ENCODE measurements around the gene DAP.
A peak's percentile ranks its signal among the peaks of the same experiment; 100 is the strongest.

DAP gene

DNA sequence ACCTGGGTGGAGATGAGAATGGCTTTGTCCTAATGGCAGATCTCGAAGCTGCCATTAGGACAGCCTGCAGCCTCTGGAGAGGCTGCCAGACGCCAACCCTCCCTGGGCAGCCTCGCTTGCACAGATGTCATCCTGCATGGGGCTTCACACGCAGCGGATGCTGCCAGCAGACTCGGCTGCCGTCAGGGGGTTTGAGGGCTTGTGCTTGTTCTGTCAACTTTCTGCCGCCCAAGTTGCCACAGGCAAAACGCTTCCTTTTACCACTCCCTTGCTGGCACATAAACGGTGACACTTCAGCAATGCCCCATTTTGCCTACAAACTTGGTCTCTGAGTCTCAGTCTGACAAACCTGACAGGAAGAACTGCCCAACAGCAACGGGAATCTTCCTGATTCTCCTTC lies 24.7 kb downstream of the DAP start:
- POLR2A ChIA-PET: interaction anchor here (1.3 kb wide), 1 partner anchor 17 kb away, joined by 4 read pairs; no protein-coding TSS in a partner anchor
- 63% methylated on average over 10 of the region's 11 CpGs for WGBS (ENCODE audit: insufficient coverage)
- H3K9me3 ChIP-seq (ENCODE audit: control extremely low read depth in 1 of 5, control insufficient read depth in 4 of 5, insufficient read depth in 2 of 5, low read depth in 1 of 5, low read length in 4 of 5): peaks cover 0 to 13% (median 2%) of the 10 kb centered on the region in 5 experiments
- H3K27me3 ChIP-seq (replicated peaks in 2 of 5; ENCODE audit: control insufficient read depth in 4 of 5, insufficient read depth in 5 of 5, low read length in 4 of 5): no peaks in the 10 kb centered on the region
- DNase-seq: peak in 1 of 3 donors; percentile 37
- peaks cover 10 to 44% (median 32%) of the 10 kb centered on the region in 4 experiments for H3K4me1 ChIP-seq (ENCODE audit: control extremely low read depth in 1 of 4, control insufficient read depth in 4 of 4, insufficient read depth in 4 of 4, low read length in 3 of 4)
- H3K27ac ChIP-seq (ENCODE audit: insufficient read depth in 1 of 2, low read depth in 1 of 2, low read length in 2 of 2, poor library complexity in 1 of 2, severe bottlenecking in 2 of 2): no peak overlapping the region
- CTCF ChIA-PET: interaction anchor here (1.0 to 6.6 kb wide), 5 partner anchors 12 to 252 kb away, joined by 3 to 32 read pairs (median 4); no protein-coding TSS in a partner anchor
- H3K36me3 ChIP-seq (ENCODE audit: control insufficient read depth in 4 of 4, insufficient read depth in 4 of 4, low read length in 3 of 4): peaks cover 2 to 53% (median 19%) of the 10 kb centered on the region in 4 experiments
- no peak overlapping the region for H3K4me3 ChIP-seq (ENCODE audit: control insufficient read depth in 1 of 7, extremely low read depth in 1 of 7, insufficient read depth in 4 of 7, low read depth in 2 of 7, low read length in 6 of 7)

DNA sequence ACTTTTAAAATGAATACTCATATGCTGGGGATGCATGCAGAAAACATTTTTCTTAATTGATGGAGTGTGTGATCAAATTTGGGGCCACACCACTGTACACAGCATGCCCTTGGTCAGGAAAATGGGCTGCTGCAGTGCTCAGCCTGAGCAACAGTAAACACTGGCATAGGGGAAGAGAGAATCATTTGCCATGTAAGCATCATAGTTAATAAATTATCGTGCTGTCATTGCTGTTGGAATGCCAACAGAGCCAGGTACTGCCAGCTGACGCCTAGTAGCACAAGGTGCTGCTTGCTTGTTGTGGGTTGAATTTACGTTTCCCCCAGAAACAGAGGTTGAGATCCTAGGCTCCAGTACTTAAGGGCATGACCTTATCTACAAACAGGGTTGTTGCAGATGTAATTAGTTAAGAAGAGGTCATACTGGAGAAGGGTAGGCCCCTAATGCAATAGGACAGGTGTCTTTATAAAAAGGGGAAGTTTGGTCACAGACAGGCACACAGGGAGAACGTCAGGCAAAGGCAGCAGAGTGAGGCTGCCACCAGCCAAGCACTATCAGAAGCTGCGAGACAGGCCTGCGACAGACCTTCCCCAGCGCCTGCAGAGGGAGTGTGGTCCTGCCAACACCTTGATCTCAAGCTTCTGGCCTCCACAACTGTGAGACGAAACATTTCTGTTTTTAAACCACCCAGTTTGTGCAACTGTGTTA lies 25.3 kb downstream of the DAP start:
- WGBS (ENCODE audit: insufficient coverage): 41% methylated on average over 8 of the region's 8 CpGs
- Histone ChIP-seq H3K27me3 (replicated peaks in 2 of 5; ENCODE audit: control insufficient read depth in 4 of 5, insufficient read depth in 5 of 5, low read length in 4 of 5) (no peaks in the 10 kb centered on the region), H3K4me3 (ENCODE audit: control insufficient read depth in 1 of 7, extremely low read depth in 1 of 7, insufficient read depth in 4 of 7, low read depth in 2 of 7, low read length in 6 of 7) (peak overlapping the region in 1 of 7 experiments; percentile 4), H3K36me3 (ENCODE audit: control insufficient read depth in 4 of 4, insufficient read depth in 4 of 4, low read length in 3 of 4) (peaks cover under 1 to 49% (median 17%) of the 10 kb centered on the region in 4 experiments), H3K4me1 (ENCODE audit: control extremely low read depth in 1 of 4, control insufficient read depth in 4 of 4, insufficient read depth in 4 of 4, low read length in 3 of 4) (peaks cover 10 to 44% (median 32%) of the 10 kb centered on the region in 4 experiments), H3K9me3 (ENCODE audit: control extremely low read depth in 1 of 5, control insufficient read depth in 4 of 5, insufficient read depth in 2 of 5, low read depth in 1 of 5, low read length in 4 of 5) (peaks cover 0 to 9% (median under 1%) of the 10 kb centered on the region in 5 experiments), H3K27ac (ENCODE audit: insufficient read depth in 1 of 2, low read depth in 1 of 2, low read length in 2 of 2, poor library complexity in 1 of 2, severe bottlenecking in 2 of 2) (no peak overlapping the region)
- ChIA-PET CTCF (interaction anchor here (1.0 to 6.6 kb wide), 10 partner anchors 10 to 123 kb away, joined by 3 to 32 read pairs (median 4); no protein-coding TSS in a partner anchor), POLR2A (interaction anchor here (1.3 kb wide), 1 partner anchor 18 kb away, joined by 4 read pairs; no protein-coding TSS in a partner anchor)
- peak; percentile 56 to 88 (median 79) for DNase-seq

DNA sequence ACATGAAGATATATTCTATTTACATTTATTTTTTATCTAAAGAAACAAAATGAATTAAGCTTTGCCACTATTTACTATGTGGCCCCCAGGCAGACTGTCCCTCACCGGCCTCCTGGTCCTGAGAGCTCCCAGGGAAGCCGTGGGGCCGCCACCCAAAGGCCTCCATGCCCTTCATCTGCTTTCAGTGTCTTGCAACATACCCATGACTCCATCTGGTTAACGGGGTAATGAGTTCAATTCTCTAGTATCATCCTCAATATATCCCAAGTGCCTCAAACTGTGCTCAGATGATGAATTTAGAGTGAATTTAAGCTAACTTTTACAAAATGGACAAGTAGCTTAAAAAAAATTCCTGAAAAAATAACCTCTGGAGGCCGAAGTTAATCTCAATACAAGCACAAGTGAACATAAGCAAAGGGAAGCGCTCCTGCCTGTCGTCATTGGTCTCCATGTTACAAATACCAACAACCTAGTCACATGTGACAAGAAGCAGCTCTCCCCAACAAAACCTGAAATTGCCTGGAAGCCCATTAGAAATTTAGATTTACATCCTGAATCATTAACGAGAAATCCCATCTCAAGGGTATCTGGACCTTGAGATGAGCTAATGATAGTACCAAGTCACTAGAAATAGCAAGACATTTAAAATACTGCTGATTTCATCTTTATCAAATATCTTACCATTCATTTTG lies 26.1 kb downstream of the DAP start:
- Histone ChIP-seq H3K27ac (ENCODE audit: insufficient read depth in 1 of 2, low read depth in 1 of 2, low read length in 2 of 2, poor library complexity in 1 of 2, severe bottlenecking in 2 of 2) (peak overlapping the region in 1 of 2 experiments; percentile 40), H3K4me3 (ENCODE audit: control insufficient read depth in 1 of 7, extremely low read depth in 1 of 7, insufficient read depth in 4 of 7, low read depth in 2 of 7, low read length in 6 of 7) (no peak overlapping the region), H3K27me3 (replicated peaks in 2 of 5; ENCODE audit: control insufficient read depth in 4 of 5, insufficient read depth in 5 of 5, low read length in 4 of 5) (no peaks in the 10 kb centered on the region), H3K4me1 (ENCODE audit: control extremely low read depth in 1 of 4, control insufficient read depth in 4 of 4, insufficient read depth in 4 of 4, low read length in 3 of 4) (peaks cover 10 to 46% (median 34%) of the 10 kb centered on the region in 4 experiments), H3K9me3 (ENCODE audit: control extremely low read depth in 1 of 5, control insufficient read depth in 4 of 5, insufficient read depth in 2 of 5, low read depth in 1 of 5, low read length in 4 of 5) (peaks cover 0 to 1% (median 0%) of the 10 kb centered on the region in 5 experiments), H3K36me3 (ENCODE audit: control insufficient read depth in 4 of 4, insufficient read depth in 4 of 4, low read length in 3 of 4) (peaks cover 0 to 42% (median 13%) of the 10 kb centered on the region in 4 experiments)
- ChIA-PET POLR2A (interaction anchor here (1.3 kb wide), 1 partner anchor 18 kb away, joined by 4 read pairs; no protein-coding TSS in a partner anchor), CTCF (interaction anchor here (1.0 to 6.6 kb wide), 9 partner anchors 10 to 124 kb away, joined by 3 to 32 read pairs (median 4); no protein-coding TSS in a partner anchor)
- DNase-seq: no peak
- 71% methylated on average over 4 of the region's 8 CpGs for WGBS (ENCODE audit: insufficient coverage)

DNA sequence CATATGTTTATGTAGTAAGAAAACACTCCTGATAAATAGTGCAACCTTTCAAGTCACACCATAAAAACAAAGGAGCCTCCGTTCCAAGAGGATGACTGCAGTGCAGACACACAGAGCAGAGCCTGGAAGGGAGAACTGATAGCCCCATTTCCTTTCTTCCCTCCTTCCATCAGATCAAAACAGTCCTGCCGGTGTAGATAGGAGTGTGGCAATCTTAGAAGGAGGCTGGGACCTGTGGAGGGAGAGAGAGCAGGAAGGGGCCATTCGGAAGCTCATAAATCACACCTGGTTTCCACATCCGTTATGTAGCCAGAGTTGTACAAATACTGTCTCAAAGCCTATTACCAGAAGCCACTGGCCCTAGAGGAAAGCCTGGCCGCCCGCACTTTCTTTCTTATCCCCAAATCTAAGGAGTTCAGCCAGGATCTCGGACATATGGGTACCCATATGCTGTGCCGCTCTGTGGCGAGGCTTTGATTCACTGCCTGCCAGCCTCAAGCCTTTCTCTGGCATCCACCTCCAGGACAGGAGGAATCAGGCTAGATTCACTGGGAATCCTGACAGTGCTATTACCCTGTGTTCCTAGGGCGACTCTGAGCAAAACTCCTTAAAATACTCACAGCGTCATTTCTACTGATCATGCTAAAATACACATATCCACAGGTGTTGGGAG lies 26.9 kb downstream of the DAP start:
- WGBS (ENCODE audit: insufficient coverage): 15% methylated on average over 8 of the region's 11 CpGs
- Histone ChIP-seq H3K4me3 (ENCODE audit: control insufficient read depth in 1 of 7, extremely low read depth in 1 of 7, insufficient read depth in 4 of 7, low read depth in 2 of 7, low read length in 6 of 7) (peak overlapping the region in 4 of 7 experiments; percentile 6 to 54 (median 20)), H3K27ac (ENCODE audit: insufficient read depth in 1 of 2, low read depth in 1 of 2, low read length in 2 of 2, poor library complexity in 1 of 2, severe bottlenecking in 2 of 2) (peak overlapping the region in 1 of 2 experiments; percentile 40), H3K27me3 (replicated peaks in 2 of 5; ENCODE audit: control insufficient read depth in 4 of 5, insufficient read depth in 5 of 5, low read length in 4 of 5) (no peaks in the 10 kb centered on the region), H3K4me1 (ENCODE audit: control extremely low read depth in 1 of 4, control insufficient read depth in 4 of 4, insufficient read depth in 4 of 4, low read length in 3 of 4) (peaks cover 10 to 53% (median 37%) of the 10 kb centered on the region in 4 experiments), H3K9me3 (ENCODE audit: control extremely low read depth in 1 of 5, control insufficient read depth in 4 of 5, insufficient read depth in 2 of 5, low read depth in 1 of 5, low read length in 4 of 5) (no peaks in the 10 kb centered on the region), H3K36me3 (ENCODE audit: control insufficient read depth in 4 of 4, insufficient read depth in 4 of 4, low read length in 3 of 4) (peaks cover 0 to 35% (median 11%) of the 10 kb centered on the region in 4 experiments)
- ChIA-PET CTCF (interaction anchor here (1.0 to 6.6 kb wide), 5 partner anchors 11 to 106 kb away, joined by 3 to 32 read pairs (median 4); no protein-coding TSS in a partner anchor), POLR2A (no interaction called here)
- DNase-seq: peak; percentile 42 to 74 (median 61)

DNA sequence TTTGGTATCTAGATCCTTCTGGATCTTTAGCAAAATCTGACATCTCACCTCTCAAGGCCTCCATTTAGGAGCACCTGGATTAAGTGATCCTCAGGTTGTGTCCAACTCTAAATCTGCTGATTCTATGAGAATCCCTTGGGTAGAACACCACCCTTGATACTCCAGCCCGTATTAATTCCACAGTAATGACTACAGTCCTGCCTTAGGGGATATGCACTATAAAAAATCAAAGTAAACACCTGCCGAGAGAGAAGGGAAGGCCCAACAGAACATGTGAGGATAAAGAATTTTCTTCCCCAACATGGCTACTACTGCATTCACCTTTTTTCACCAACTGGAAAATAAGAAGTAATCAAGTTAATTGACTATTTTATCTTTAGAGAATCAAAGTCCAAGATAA lies 27.6 kb downstream of the DAP start:
- POLR2A ChIA-PET: no interaction called here

DNA sequence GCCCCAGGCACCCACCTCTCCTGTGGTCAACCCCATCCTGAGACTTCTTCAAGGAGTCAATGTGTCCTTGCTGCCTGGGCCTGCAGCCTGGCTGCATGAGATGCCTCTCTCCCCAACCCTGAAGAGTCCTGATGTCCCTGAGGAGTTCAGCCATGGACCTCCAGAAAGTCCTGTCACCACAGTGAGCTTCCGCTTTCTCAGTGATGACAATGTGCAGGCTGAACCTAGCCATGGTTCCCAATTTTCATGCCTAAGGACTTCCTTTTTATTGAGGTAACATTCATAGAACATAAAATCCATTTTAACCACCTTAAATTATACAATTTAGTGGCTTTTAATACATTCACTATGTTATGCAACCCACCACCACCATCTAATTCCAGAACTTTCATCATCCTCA lies 29.1 kb downstream of the DAP start:
- DNase-seq: no peak
- H3K27ac ChIP-seq (ENCODE audit: insufficient read depth in 1 of 2, low read depth in 1 of 2, low read length in 2 of 2, poor library complexity in 1 of 2, severe bottlenecking in 2 of 2): no peak overlapping the region
- 100% methylated on average over 1 of the region's 1 CpG for WGBS (ENCODE audit: insufficient coverage)

More for the DNA sequence above, 27.6 kb downstream of the DAP start:
- Histone ChIP-seq H3K4me1 (ENCODE audit: control extremely low read depth in 1 of 4, control insufficient read depth in 4 of 4, insufficient read depth in 4 of 4, low read length in 3 of 4) (peaks cover 10 to 55% (median 38%) of the 10 kb centered on the region in 4 experiments), H3K9me3 (ENCODE audit: control extremely low read depth in 1 of 5, control insufficient read depth in 4 of 5, insufficient read depth in 2 of 5, low read depth in 1 of 5, low read length in 4 of 5) (no peaks in the 10 kb centered on the region), H3K36me3 (ENCODE audit: control insufficient read depth in 4 of 4, insufficient read depth in 4 of 4, low read length in 3 of 4) (peaks cover 0 to 36% (median 9%) of the 10 kb centered on the region in 4 experiments), H3K4me3 (ENCODE audit: control insufficient read depth in 1 of 7, extremely low read depth in 1 of 7, insufficient read depth in 4 of 7, low read depth in 2 of 7, low read length in 6 of 7) (no peak overlapping the region), H3K27ac (ENCODE audit: insufficient read depth in 1 of 2, low read depth in 1 of 2, low read length in 2 of 2, poor library complexity in 1 of 2, severe bottlenecking in 2 of 2) (no peak overlapping the region), H3K27me3 (replicated peaks in 2 of 5; ENCODE audit: control insufficient read depth in 4 of 5, insufficient read depth in 5 of 5, low read length in 4 of 5) (no peaks in the 10 kb centered on the region)
- DNase-seq: no peak
- CTCF ChIA-PET: interaction anchor here (2.5 to 6.6 kb wide), 2 partner anchors 12 to 20 kb away, joined by 8 to 32 read pairs; no protein-coding TSS in a partner anchor
- WGBS (ENCODE audit: insufficient coverage): 100% methylated on average over 1 of the region's 2 CpGs

More for the DNA sequence above, 29.1 kb downstream of the DAP start:
- Histone ChIP-seq H3K36me3 (ENCODE audit: control insufficient read depth in 4 of 4, insufficient read depth in 4 of 4, low read length in 3 of 4) (peaks cover under 1 to 31% (median 8%) of the 10 kb centered on the region in 4 experiments), H3K4me1 (ENCODE audit: control extremely low read depth in 1 of 4, control insufficient read depth in 4 of 4, insufficient read depth in 4 of 4, low read length in 3 of 4) (peaks cover 10 to 58% (median 41%) of the 10 kb centered on the region in 4 experiments), H3K9me3 (ENCODE audit: control extremely low read depth in 1 of 5, control insufficient read depth in 4 of 5, insufficient read depth in 2 of 5, low read depth in 1 of 5, low read length in 4 of 5) (no peaks in the 10 kb centered on the region), H3K4me3 (ENCODE audit: control insufficient read depth in 1 of 7, extremely low read depth in 1 of 7, insufficient read depth in 4 of 7, low read depth in 2 of 7, low read length in 6 of 7) (no peak overlapping the region), H3K27me3 (replicated peaks in 2 of 5; ENCODE audit: control insufficient read depth in 4 of 5, insufficient read depth in 5 of 5, low read length in 4 of 5) (no peaks in the 10 kb centered on the region)
- ChIA-PET POLR2A (no interaction called here), CTCF (interaction anchor here (0.6 to 0.9 kb wide), 2 partner anchors 125 to 983 kb away, joined by 3 read pairs; no protein-coding TSS in a partner anchor)

Measured in common myeloid progenitor, CD34-positive (primary cell).